ENCODE results near the gene SHROOM3. TPM values are rescaled to one million over a fixed set of nuclear protein-coding genes. Genes with fewer than 3 reads are reported as not detected.

Gene SHROOM3
- total RNA-seq, 2 donors from 2014 or later, result 30.6 to 30.9 TPM

DNA sequence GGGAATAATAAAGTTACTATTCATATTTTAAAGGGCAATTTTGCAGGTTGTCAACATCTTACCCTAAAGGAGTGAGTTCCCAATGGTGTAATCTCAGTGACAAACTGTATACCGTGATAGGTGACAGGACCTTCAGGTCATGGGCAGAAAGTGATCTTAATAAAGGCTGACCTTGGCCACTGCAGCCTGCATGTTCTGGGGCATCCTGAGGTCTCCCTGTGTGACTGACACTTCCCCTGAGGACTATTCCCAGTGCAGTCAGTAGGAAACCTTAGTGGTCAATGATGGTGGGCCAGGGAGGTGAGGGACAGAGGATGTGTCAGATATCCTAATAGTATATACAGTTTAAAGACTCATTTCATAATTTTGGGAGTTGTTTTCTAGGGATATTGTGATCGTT, 137.2 kb downstream of the SHROOM3 start:
- Histone ChIP-seq H3K27me3 (no peaks in the 10 kb centered on the region), H3K4me1 (peaks cover 0 to 11% of the 10 kb centered on the region in 2 donors), H3K27ac (no peak overlapping the region), H3K4me3 (no peak overlapping the region), H3K9me3 (no peaks in the 10 kb centered on the region), H3K36me3 (no peaks in the 10 kb centered on the region)
- no peak for DNase-seq (ENCODE audit: low spot score)
- no peak for TF ChIP-seq CTCF (IDR thresholded peaks at IDR 0.05)

- TF ChIP-seq CTCF (IDR thresholded peaks at IDR 0.05), result no peak
- H3K36me3 ChIP-seq, result no peaks in the 10 kb centered on the region
- no peaks in the 10 kb centered on the region for H3K9me3 ChIP-seq
- DNase-seq (ENCODE audit: low spot score), result no peak
- no peak overlapping the region for H3K4me3 ChIP-seq
- H3K27me3 ChIP-seq, result no peaks in the 10 kb centered on the region
- no peaks in the 10 kb centered on the region for H3K4me1 ChIP-seq
- H3K27ac ChIP-seq, result no peak overlapping the region
Measured at GRCh38 chr4:76576824-76577223, 141.8 kb downstream of the SHROOM3 start.

- Histone ChIP-seq H3K27ac (no peak overlapping the region), H3K27me3 (no peaks in the 10 kb centered on the region), H3K4me1 (no peaks in the 10 kb centered on the region), H3K36me3 (no peaks in the 10 kb centered on the region), H3K9me3 (no peaks in the 10 kb centered on the region), H3K4me3 (no peak overlapping the region)
- TF ChIP-seq CTCF (IDR thresholded peaks at IDR 0.05), result no peak
- no peak for DNase-seq (ENCODE audit: low spot score)
Measured at GRCh38 chr4:76578002-76578560, 143.1 kb downstream of the SHROOM3 start.

- TF ChIP-seq CTCF (IDR thresholded peaks at IDR 0.05), result no peak
- Histone ChIP-seq H3K27ac (no peak overlapping the region), H3K4me3 (no peak overlapping the region), H3K9me3 (no peaks in the 10 kb centered on the region), H3K4me1 (peaks cover 0 to 3% of the 10 kb centered on the region in 2 donors), H3K36me3 (no peaks in the 10 kb centered on the region), H3K27me3 (no peaks in the 10 kb centered on the region)
- no peak for DNase-seq (ENCODE audit: low spot score)
Measured at GRCh38 chr4:76579596-76580375, 144.8 kb downstream of the SHROOM3 start.

GRCh38 chr4:76581077-76581962, 146.3 kb downstream of the SHROOM3 start:
- no peak overlapping the region for H3K4me3 ChIP-seq
- H3K36me3 ChIP-seq, result no peaks in the 10 kb centered on the region
- H3K4me1 ChIP-seq, result peaks cover 0 to 7% of the 10 kb centered on the region in 2 donors
- DNase-seq (ENCODE audit: low spot score), result no peak
- H3K27ac ChIP-seq, result no peak overlapping the region
- TF ChIP-seq CTCF (IDR thresholded peaks at IDR 0.05), result no peak
- H3K9me3 ChIP-seq, result no peaks in the 10 kb centered on the region
- no peaks in the 10 kb centered on the region for H3K27me3 ChIP-seq
